Hematopoietic multipotent progenitor cell (in vitro differentiated cells): ENCODE results near the gene NKX6-2. TPM values are rescaled to one million over a fixed set of nuclear protein-coding genes. Genes with fewer than 3 reads are reported as not detected.
"Not testable (repeated sequence)": the region's sequence is repeated elsewhere in the genome, so short reads cannot be mapped to it uniquely, and the experiment has no call there.

ENCODE experiments used
- DNase-seq, 3 donors: peaks; one replicate each; pipeline ENCODE4 v3.0.0-alpha.2; 2011 to 2015; ENCODE audit warnings: low read depth in 2 of 3, low spot score in 2 of 3
- total RNA-seq: library from RNA; depleted of rRNA; stranded (reverse); fragments of >200 nt; gene quantifications from one replicate; pipeline ENCODE4 v1.2.3, GENCODE V29; 2012

Gene NKX6-2
- total RNA-seq, 1 donor, result not detected

GRCh38 chr10:132799865-132800264 is 13.9 kb upstream of the NKX6-2 start:
- no peak for DNase-seq

- no peak for DNase-seq
Measured at GRCh38 chr10:132798876-132799275, 12.9 kb upstream of the NKX6-2 start.

- no peak for DNase-seq
Measured at GRCh38 chr10:132798403-132798802, 12.5 kb upstream of the NKX6-2 start.

GRCh38 chr10:132797986-132798385 is 12.0 kb upstream of the NKX6-2 start:
- DNase-seq, result not testable (repeated sequence)

- DNase-seq, result no peak
Measured at GRCh38 chr10:132796846-132797245, 10.9 kb upstream of the NKX6-2 start.

- no peak for DNase-seq
Measured at GRCh38 chr10:132793871-132794849, 8.2 kb upstream of the NKX6-2 start.

- DNase-seq, result no peak
Measured at GRCh38 chr10:132793213-132793612, 7.3 kb upstream of the NKX6-2 start.

- no peak for DNase-seq
Measured at GRCh38 chr10:132792796-132793195, 6.8 kb upstream of the NKX6-2 start.

GRCh38 chr10:132792099-132792498 is 6.2 kb upstream of the NKX6-2 start:
- not testable (repeated sequence) for DNase-seq

- DNase-seq, result no peak
Measured at GRCh38 chr10:132790934-132791829, 5.2 kb upstream of the NKX6-2 start.

GRCh38 chr10:132790470-132790869 is 4.5 kb upstream of the NKX6-2 start:
- no peak for DNase-seq

GRCh38 chr10:132789659-132790148 is 3.8 kb upstream of the NKX6-2 start:
- DNase-seq, result no peak

- DNase-seq, result no peak
Measured at GRCh38 chr10:132788831-132789219, 2.9 kb upstream of the NKX6-2 start.

- no peak for DNase-seq
Measured at GRCh38 chr10:132788180-132788830, 2.4 kb upstream of the NKX6-2 start.

GRCh38 chr10:132787495-132788179 is 1.7 kb upstream of the NKX6-2 start:
- peak in 1 of 3 donors; percentile 34 for DNase-seq

GRCh38 chr10:132786884-132787494 is 1.0 kb upstream of the NKX6-2 start:
- DNase-seq, result no peak

- no peak for DNase-seq
Measured at GRCh38 chr10:132786476-132786883, 533 bp upstream of the NKX6-2 start.

GRCh38 chr10:132784866-132785722 is 853 bp downstream of the NKX6-2 start:
- DNase-seq, result no peak
